Hematopoietic multipotent progenitor cell treated with erythropoietin and hydrocortisone succinate and interleukin-3 and kit ligand, for 8 days (in vitro differentiated cells): Measurements from ENCODE around the gene SFMBT1.

Experiments used
- DNase-seq: peaks from one replicate; pipeline ENCODE4 v3.0.0-alpha.2; 2015

The SFMBT1 gene

DNA sequence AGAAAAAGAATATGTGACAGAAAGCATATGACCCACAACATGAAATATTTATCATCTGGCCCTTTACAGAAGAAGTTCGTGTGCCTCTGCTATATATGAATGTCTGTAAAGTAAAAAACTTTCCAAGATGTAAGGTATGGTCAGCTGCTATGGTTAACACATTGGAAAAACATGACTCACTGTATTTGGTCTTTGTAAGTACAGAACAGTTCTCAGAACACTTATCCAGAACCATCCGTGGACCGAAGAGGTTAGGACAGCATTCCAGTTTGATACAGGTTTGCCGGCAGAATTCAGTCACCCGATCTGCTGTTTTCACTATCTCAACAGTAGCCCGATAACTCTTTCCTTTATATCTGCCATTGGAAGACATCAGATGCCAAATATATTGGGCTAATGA lies 135.1 kb downstream of the SFMBT1 start:
- no peak for DNase-seq

DNA sequence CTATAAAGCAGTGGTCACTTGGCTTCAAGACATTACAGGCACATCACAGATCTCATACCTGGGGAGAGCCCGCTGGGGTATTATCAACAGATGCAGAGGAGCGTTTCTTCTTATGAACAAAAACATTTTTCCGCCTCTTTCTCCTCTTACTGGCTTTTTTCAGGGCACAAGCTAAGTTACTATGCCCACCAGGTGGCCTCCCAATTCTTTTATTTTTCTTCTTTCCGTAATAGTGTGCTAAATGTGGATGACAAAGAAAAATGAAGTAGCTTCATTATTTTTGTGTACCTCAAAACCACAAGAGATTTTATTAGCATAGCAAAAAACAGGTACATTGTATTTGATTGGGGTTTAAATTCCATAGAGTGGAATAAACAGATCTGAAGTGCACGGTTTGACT lies 138.4 kb downstream of the SFMBT1 start:
- peak; percentile 11 for DNase-seq

DNA sequence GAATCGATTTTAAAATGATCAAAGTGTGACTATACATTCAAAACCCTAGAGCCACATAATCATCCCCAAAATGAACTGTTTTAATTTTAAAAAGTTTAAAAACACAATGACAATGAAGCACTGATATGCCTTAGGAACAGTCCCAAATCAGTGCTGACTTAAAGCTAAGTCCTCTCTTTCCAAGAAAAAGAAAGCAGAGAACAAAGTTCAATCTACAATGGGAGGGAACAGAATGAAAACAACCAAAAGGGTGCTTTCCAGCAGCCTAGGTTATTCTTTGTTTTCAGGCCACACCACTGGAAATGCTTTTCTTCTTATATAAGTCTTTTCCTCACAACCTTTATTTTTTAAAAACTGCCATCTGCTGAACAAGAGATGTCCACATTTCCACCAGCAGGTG lies 141.3 kb downstream of the SFMBT1 start:
- no peak for DNase-seq

DNA sequence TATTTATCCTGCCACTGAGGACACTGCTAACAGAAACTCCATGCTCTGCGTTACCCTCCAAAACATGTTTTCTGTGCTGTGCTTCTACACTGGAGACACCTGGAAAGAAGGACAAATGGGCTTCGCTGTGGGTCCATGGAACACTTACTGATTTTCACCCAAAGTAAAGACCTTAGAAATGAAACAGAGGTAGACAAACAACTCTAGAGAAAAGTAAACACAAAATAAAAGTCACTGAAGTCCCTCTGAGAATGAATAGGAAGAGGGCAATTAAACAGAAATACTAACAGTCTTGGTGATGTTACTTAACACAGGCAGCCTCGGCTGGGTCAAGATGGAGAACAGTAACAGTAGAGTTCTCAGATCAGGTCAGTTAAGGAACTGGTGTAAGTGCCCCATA lies 141.9 kb downstream of the SFMBT1 start:
- DNase-seq, result no peak

DNA sequence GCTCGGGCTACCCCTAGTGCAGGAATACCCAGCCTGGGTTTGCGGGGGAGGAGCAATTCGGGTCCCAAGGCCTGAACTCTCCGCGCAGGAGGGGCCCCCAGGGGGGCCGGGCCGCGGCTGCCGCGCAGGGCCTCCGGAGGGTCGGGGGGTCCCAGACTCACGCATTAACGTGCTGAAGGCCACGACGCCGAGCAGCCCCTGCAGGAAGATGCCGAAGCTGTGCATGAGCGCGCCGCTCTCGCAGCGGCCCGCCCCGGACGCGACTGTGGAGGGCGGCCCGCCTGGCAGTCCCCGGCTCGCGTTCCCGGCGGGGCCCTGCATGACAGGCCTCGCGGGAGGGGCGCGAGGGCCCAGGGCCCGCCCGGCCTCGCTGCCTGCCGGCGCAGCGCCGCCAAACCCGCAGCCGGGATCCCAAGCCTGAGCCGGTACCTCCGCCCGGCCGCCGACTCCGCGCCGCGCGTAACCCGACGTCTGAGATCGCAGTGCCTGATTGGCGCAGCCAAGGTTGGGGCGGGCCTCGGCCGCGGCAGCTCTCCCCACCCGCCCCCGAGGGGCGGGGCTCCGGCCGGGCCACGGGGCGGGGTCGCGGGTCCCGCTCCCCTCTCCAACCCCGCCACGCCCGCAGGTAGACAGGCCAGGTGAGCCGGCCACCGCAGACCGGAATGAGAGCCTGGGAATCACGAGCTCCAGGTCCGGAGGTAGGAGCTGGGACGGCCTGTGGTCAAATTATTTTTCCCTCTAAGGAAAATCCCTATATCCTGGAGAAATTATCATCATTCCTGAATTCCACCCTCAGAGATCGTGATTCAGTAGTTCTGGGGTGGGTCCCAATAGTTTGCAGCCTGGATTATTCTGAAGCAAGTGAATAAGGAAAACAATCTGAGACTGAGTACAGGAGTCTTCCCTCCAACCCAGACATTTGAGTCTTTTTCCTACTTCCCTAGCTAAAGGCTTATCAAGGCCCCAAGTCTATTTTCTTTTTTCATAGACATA lies 148.4 kb downstream of the SFMBT1 start, which contains the start of gene STIMATE:
STIMATE (minus strand) TSS at position 419 of the 993 bp plus-strand sequence; CDS start at position 321, 98 bp downstream.
- peak; percentile 83 for DNase-seq

DNA sequence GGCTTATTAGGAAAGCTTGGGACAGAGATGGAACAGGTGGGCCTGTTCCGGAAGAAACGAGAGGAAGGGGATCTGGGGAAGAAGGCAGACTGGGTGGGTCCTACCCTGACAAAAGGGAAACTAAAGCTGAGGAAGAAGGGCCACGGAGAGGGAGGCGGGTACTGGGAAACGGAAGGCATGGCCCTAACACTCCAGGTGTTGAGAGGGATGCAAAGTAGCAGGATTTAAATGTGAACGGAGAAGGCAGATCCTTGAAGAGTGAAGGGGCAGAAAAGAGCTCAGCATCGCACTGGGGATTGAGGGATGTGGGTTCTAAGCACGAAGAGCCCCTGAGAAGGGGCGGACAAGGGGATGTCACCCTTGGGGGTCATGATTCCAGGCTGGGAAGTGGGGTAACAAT lies 149.3 kb downstream of the SFMBT1 start:
- no peak for DNase-seq

DNA sequence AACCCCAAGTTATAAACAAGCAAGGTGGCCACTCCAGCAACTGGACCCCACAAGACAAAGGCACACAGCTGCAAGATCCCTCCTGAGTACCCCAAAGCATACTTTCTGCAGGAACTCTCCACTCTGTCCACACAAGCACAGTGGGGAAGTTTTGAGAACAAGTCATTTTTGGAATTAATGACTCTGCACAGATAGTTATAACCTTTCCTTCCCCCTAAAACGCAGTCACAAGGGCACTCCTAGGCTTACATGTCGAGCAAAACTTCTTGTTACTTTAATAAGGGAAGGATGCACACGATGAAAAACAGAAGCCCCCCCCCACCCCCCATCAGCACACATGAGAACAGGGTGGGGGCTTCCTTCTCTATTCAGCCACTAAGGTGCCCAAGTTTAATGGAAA lies 149.7 kb downstream of the SFMBT1 start:
- no peak for DNase-seq

DNA sequence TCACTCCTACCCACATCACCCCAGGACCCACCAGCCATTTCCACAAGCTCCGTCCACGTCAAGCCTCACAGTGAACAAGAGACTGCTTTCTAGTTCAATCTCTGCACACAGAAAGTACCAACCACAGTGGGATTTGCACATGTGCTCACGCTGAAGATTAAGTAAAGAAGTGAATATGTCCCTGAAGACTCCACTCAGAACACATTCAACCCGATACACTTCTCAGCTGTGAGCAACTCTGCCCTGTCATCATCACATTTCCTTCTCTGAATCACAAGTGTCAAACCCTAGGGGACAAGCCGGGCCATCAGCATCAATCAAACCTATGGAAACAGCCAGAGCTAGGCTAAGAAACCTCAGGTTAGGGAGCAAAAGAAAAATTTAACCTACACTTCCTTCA lies 150.5 kb downstream of the SFMBT1 start:
- no peak for DNase-seq

DNA sequence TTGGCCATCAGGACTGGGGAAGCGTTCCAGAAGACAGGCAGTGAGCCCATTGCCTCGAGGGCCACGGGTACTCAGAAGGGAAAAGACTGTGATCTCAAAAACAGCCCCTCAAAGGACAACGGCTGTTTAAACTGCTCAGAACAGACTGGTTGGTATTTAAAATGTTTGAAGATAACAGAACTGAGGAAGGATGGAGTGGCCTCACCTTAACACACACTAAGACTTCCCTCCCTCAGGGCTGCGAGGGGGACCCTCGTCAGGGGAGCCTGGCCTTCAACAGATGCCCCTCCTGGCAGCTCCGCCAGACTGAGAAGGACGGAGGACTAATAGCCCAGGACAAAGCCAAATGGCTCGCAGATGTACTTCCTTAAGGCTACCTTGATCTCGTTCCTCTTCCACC lies 151.1 kb downstream of the SFMBT1 start:
- DNase-seq, result no peak

DNA sequence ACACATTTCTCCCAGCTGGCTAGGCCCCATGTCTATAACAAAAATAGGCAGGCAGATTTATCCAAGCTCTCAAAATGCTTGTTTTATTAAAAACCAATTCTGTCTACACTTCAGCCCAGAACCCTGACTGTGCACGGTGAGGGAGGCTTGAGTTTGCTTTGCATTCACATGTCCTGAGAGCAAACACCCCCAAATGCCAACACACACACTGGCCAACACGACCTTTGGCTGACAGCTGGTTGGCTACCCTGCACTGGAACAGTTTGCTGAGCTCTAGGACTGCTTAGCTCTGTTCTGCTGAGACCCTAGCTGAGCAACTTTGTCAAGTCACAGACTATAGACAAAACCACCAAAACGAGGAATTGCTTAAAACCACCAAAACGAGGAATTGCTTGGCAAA lies 152.2 kb downstream of the SFMBT1 start:
- DNase-seq, result no peak

DNA sequence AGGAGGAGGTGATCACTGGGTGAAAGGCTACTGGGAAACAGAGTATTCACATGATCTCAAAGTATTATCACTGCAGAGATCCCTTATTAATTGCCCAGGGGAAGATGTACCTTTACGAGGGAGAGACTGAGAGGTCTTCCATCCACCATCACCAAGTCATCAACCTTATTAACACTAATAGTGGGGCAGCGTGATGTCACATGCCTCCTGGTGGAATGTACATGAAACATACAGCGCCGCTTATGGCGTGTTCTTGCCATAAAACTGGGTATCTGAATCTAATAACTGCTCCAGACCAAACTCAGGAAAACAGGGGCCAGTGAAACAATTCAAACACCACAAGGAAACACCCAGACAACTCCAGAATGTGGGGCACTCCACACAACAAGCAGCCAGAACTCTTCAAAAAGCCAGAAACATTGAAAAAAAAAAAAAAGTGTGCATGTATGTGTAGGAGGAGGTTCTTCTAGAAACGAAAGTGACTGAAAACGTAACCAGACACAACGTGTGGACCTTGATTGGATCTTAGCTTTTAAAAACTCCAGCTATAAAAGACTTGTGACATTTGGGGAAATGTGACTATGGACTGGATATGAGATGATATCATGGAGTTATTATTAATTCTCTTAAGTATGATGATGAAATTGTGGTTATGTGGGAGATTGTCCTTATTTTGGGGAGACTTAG lies 153.1 kb downstream of the SFMBT1 start:
- DNase-seq, result peak; percentile 17

DNA sequence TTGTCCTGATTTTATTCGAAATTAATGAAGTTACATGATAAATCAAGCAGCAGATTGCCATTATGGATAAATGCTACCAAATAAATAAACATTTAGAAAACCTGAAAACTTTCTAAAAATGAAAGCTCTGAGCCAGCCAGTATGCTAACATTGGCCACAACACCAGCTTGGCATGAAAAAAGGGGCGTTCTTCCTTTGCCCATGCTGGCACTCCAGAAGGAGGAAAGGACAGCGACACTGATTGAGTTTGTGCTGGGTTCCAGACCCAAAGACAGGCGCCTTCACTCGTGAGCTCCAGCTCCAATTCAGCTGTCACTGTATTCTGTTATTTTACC lies 153.6 kb downstream of the SFMBT1 start:
- no peak for DNase-seq

DNA sequence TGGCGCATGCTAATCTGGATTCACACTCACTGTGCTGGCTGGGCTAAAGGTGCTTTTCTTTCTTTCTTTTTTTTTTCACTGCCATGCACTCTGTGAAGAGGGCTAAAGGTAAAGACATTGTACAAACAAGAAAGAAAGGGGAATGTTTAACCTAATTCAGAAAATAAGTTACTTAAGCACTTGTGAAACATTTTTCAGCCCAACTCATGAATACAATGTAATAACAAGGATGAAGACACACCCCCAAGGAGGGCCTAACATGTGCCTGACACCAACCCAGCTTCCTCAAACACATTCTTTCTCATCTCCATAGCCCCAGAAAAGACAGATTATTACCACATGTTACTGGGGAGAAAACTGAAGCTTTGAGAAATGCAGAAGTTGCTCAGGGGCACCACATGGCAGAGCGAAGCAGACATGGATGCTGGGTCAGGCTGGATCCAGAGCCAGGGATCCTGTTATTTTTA lies 154.2 kb downstream of the SFMBT1 start:
- peak; percentile 31 for DNase-seq

DNA sequence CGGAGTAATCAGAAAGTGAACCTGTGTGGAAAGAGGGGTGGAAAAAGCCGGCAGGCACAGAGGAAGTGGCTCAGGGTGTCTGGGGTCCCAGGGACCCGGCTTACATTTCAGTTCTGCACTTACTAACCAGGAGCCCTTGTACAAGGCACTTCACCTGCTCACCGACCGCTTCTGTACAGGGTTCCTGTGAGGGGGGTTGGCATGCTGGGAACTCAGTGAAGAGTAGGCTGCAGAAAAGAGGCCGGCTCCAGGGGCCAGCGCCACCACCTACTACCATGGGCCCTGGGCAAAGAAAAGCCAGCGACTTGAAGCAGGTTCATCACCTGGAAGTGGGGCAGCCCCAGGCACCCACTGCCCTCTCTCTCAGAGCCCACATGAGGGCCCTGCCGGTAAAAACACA lies 154.7 kb downstream of the SFMBT1 start:
- no peak for DNase-seq

DNA sequence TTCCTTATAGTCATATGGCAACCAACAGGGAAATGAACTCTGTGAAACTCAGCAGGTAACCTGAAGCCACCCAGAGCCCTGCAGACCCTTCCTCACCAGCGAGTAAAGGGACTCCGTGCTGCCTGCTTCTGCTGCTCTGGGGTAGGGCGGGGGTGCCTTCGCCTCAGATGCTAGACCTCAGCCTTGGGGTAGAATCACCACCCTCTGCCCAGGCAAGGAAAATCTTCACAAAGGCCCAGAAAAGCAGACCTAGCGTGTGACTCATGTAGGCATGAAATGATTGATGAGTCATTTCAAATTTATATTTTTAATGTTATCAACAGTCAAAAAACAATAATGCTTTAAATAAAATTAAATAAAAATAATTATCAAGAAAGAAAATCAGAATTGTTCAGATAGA lies 155.1 kb downstream of the SFMBT1 start:
- no peak for DNase-seq

DNA sequence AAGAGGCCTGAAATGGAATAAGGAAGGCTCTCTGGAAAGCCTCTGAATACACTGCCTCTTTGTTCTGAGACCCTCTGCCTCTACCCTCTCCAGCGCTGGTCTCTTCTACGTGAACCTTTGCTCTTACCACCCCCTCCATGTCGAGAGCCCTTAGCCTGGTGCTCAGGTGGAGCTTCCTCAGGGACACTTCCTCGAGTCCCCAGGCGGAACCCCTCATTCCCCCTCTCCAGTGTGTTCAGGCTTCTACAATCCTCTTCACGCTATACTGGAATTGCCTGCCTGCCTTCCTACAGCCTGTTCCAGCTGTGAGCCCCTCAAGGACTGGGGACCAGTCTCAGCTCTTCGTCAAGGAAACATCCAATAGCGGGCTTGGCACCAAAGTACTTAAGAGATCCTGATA lies 156.0 kb downstream of the SFMBT1 start:
- DNase-seq, result no peak

DNA sequence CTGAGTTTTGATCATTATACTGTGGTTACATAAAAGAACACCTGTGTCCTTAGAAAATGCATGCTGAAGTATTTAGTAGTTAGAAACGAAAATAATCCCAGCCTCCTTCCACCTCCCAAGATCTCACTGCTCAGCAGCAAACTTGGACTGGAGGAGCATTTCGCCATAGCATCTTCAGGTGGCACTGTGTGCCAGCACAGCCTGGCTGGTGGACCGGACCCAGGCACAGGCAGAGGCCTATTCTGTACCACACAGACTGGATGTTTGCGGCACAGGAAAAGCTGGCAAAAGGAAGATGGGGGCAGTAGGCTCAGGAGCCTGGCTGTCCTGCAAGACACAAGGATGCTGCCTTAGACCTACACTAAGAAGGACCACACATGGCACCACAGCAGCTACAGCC lies 158.7 kb downstream of the SFMBT1 start:
- no peak for DNase-seq

DNA sequence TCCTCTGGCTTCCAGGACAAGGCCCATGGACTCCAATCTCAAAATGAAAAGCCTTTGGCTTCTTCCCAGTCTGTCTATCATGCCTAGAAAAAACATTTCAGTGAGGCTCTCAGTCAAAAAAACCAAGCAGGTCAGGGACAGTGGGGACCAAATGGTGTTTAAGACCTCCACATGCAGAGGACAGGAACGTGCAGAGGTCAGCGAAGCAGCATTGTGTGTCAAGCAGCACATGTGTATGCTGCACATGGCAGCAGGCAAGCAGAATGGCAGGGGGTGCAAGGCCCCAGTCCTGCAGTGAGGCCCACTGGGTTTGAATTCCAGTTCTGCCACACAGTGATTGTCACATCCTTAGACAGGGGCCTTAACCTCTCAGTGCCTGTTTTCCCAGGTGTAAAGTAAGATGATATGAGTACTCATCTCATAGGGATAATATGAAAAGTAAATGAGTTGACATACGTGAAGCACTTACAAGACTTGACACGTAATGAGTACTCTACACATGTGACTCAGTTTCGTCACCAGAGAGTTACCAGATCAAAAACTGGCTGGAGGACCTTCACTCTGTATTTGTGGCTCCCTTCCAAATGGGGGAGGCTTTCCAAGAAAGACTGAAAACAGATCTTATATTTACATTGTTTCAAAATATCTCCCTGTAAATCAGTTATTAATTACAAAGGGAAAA lies 159.7 kb downstream of the SFMBT1 start:
- no peak for DNase-seq

DNA sequence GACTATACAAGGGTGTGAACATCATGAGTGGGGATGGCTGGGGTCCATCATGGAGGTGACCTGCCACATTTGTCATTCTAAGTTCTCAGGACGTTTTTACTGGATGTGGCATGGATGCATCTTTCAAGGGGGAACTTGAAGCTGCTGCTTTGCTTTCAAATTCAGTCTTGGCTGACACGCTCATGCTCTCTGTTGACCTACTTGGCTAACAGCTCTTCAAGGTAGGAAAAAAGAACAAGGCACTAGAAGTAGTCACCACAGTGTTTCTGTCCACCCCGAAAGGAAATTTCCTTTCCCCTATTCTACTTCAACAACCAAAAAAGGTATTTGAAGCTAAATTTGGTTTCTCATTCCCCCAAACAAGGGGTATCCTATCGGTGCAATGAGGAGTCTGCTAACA lies 163.5 kb downstream of the SFMBT1 start:
- no peak for DNase-seq

DNA sequence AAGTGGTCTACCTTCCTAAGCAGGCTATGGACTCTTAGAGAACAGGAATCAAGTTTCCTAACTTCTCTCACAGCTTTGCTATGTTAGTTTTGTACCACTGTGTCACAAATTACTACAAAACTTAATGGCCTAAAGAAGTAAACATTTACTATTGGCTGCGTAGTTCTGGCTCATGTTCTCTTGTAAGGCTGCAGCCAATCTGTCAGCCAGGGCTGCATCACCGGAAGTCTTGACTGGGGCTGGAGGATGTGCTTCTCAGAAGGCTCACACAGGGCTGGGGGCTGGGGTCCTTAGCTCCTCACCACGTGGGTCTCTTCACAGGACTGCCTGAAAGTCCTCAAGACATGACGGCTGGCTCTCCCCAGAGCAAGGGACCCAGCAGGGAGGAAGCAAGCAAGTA lies 164.0 kb downstream of the SFMBT1 start:
- no peak for DNase-seq

DNA sequence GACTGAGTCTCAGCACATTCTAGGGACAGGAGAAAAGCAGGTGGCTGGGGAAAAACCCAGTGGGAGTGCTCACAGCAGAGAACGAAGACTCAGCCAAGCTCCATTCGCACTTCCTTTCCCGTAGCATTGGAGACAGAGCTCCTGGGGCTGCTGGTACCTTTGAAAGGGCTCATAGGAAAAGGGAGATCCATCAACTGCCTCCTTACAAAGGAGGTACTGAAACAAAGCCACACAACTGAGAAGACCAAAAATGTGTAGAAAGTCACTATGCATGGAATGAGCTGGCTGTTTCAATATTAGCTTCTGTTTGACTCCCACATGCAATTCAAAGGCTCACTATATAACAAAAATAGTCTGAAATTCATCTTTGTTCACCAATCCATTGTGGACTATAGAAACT lies 165.4 kb downstream of the SFMBT1 start:
- no peak for DNase-seq

DNA sequence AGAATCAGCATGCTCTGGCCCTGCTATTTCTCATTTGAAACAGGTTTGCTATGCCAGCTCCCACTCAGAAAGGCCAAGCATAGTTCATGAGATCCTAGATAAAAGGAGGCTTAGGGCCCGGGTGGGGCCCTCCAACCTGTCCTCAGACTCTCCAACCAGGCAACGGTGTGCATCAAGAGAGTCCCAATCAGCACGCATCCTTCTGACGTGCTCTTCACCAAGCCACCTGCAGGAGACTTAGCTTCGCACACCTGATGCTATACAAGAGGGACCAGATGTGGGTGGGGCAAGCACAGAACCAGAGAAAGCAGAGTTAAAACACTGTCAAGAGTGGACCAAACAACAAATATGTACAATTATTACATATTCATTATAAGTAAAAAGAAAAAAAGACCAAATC lies 165.8 kb downstream of the SFMBT1 start:
- no peak for DNase-seq

DNA sequence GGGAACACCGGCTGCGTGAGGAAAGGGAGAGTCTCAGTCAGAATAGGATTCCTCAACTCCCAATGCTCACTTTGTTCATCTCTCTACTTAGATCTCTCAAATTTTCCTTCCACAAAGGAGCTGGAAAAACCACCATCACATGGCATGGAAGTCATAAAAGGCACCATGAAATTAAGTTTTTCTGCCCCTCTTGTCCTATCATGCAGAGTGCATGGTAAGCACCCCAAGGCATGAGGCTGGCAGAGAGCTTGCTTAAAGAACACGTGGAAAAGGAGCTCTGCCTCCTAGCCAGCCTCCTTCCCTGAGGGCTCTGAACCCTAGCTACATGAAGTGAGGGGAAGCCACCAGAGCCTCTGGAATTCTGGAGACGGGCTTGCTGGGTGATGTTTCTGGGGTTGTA lies 166.3 kb downstream of the SFMBT1 start:
- no peak for DNase-seq

DNA sequence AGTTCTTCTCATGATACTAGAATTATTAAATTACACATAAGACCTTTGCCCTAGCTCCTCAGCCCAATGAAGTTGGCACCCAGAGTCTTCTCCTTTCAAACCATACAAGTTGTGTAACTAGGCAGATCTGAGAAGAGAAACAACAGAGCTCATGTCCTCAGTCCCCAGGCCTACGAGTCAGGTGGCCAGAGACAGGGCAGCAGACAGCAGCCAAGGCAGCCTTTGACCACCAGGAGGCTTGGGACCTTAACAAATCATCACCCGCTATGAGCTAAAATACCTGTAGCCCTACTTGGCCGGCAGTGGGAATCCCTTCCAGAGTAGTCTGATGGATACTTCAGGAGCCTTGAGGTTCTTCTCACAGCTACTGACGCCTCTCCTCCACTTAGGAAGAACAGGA lies 166.8 kb downstream of the SFMBT1 start:
- DNase-seq, result no peak
